NCI-H187 (cell line): ENCODE data around the gene ABLIM2.
A peak's percentile ranks its signal among the peaks of the same experiment; 100 is the strongest.

Experiments used
- DNase-seq, 2 experiments: peaks; one replicate each; lab custom pipeline; 2025; lab: John Stamatoyannopoulos, UW

The ABLIM2 gene

GRCh38 chr4:8084712-8085490 lies 73.7 kb downstream of the ABLIM2 start:
- no peak for DNase-seq

- no peak for DNase-seq
Measured at GRCh38 chr4:8084031-8084660, 74.5 kb downstream of the ABLIM2 start.

GRCh38 chr4:8083086-8083825 lies 75.4 kb downstream of the ABLIM2 start:
- no peak for DNase-seq

GRCh38 chr4:8082517-8083055 lies 76.0 kb downstream of the ABLIM2 start:
- no peak for DNase-seq

- peak; percentile 27 for DNase-seq
Measured at GRCh38 chr4:8081621-8082516, 76.7 kb downstream of the ABLIM2 start.

- DNase-seq: no peak
Measured at GRCh38 chr4:8081171-8081570, 77.4 kb downstream of the ABLIM2 start.

- DNase-seq: no peak
Measured at GRCh38 chr4:8080754-8081065, 77.9 kb downstream of the ABLIM2 start.

GRCh38 chr4:8079916-8080753 lies 78.5 kb downstream of the ABLIM2 start:
- no peak for DNase-seq

GRCh38 chr4:8079031-8079885 lies 79.4 kb downstream of the ABLIM2 start:
- DNase-seq: no peak

GRCh38 chr4:8078610-8079015 lies 80.0 kb downstream of the ABLIM2 start:
- DNase-seq: no peak

- no peak for DNase-seq
Measured at GRCh38 chr4:8078109-8078494, 80.5 kb downstream of the ABLIM2 start.

GRCh38 chr4:8077181-8078108 lies 81.2 kb downstream of the ABLIM2 start:
- DNase-seq: no peak

- no peak for DNase-seq
Measured at GRCh38 chr4:8076023-8076422, 82.6 kb downstream of the ABLIM2 start.

- DNase-seq: no peak
Measured at GRCh38 chr4:8073206-8073863, 85.3 kb downstream of the ABLIM2 start.

GRCh38 chr4:8072235-8072968 lies 86.2 kb downstream of the ABLIM2 start:
- DNase-seq: no peak

- no peak for DNase-seq
Measured at GRCh38 chr4:8071766-8072165, 86.8 kb downstream of the ABLIM2 start.
